ENCODE results near the gene EPC2.

Gene EPC2

GRCh38 chr2:148816176-148816575, 171.6 kb downstream of the EPC2 start:
- DNase-seq = no peak

GRCh38 chr2:148817210-148817708, 172.7 kb downstream of the EPC2 start:
- no peak for DNase-seq

GRCh38 chr2:148819019-148819585, 174.6 kb downstream of the EPC2 start:
- DNase-seq = no peak

GRCh38 chr2:148824190-148824589, 179.6 kb downstream of the EPC2 start:
- no peak for DNase-seq

GRCh38 chr2:148826791-148827190, 182.2 kb downstream of the EPC2 start:
- no peak for DNase-seq

GRCh38 chr2:148828941-148829340, 184.4 kb downstream of the EPC2 start:
- no peak for DNase-seq

- DNase-seq = no peak
Measured at GRCh38 chr2:148829618-148830017, 185.1 kb downstream of the EPC2 start.

GRCh38 chr2:148832637-148833036, 188.1 kb downstream of the EPC2 start:
- no peak for DNase-seq

Measured in NCI-H187 treated with DMSO at 0.1 percent for 48 hours (cell line).